Endodermal cell (in vitro differentiated cells): ENCODE results near the gene SRR. TPM values are rescaled to one million over a fixed set of nuclear protein-coding genes. Genes with fewer than 3 reads are reported as not detected.

Experiments used
- DNase-seq: peaks from one replicate; pipeline ENCODE4 v3.0.0-alpha.2; 2017
- H3K27ac ChIP-seq: 2 replicates; pipeline ENCODE4 v1.5.1; 2013; ENCODE audit warnings: mild to moderate bottlenecking, low read depth, low read length, moderate library complexity
- H3K27me3 ChIP-seq: 2 replicates; pipeline ENCODE4 v1.6.1; 2013; ENCODE audit warnings: mild to moderate bottlenecking, low read length, moderate library complexity; ENCODE audit not compliant: insufficient read depth, control insufficient read depth, poor library complexity, severe bottlenecking
- H3K36me3 ChIP-seq: 2 replicates; pipeline ENCODE4 v1.7.0; 2013; ENCODE audit warnings: mild to moderate bottlenecking, low read length, moderate library complexity; ENCODE audit not compliant: control insufficient read depth, insufficient read depth
- H3K4me1 ChIP-seq: one replicate; pipeline ENCODE4 v1.7.0; 2013; ENCODE audit warnings: low read length; ENCODE audit not compliant: control insufficient read depth, insufficient read depth
- H3K4me3 ChIP-seq: 2 replicates; pipeline ENCODE4 v1.5.1; 2013; ENCODE audit warnings: mild to moderate bottlenecking, low read length, moderate library complexity
- H3K9ac ChIP-seq: 2 replicates; pipeline ENCODE4 v1.6.1; 2013; ENCODE audit warnings: mild to moderate bottlenecking, low read length, moderate library complexity; ENCODE audit not compliant: poor library complexity, severe bottlenecking; ENCODE audit errors: extremely low read depth
- H3K9me3 ChIP-seq: 2 replicates; pipeline ENCODE4 v1.6.1; 2013; ENCODE audit warnings: mild to moderate bottlenecking, low read length, moderate library complexity; ENCODE audit not compliant: control insufficient read depth
- H3K27ac Mint-ChIP-seq: 2 replicates; pipeline ENCODE4 v1.8.0; 2020; ENCODE audit warnings: mixed read lengths
- H3K27me3 Mint-ChIP-seq: 2 replicates; pipeline ENCODE4 v1.8.0; 2021; ENCODE audit warnings: mild to moderate bottlenecking, mixed read lengths; ENCODE audit not compliant: insufficient read depth
- H3K36me3 Mint-ChIP-seq: 2 replicates; pipeline ENCODE4 v1.8.0; 2020; ENCODE audit warnings: low read depth, mixed read lengths
- H3K4me1 Mint-ChIP-seq: 2 replicates; pipeline ENCODE4 v1.8.0; 2020; ENCODE audit warnings: mixed read lengths
- H3K4me3 Mint-ChIP-seq: 2 replicates; pipeline ENCODE4 v1.8.0; 2020; ENCODE audit warnings: mild to moderate bottlenecking, moderate library complexity, mixed read lengths
- H3K9me3 Mint-ChIP-seq: 2 replicates; pipeline ENCODE4 v1.8.0; 2020; ENCODE audit warnings: mild to moderate bottlenecking, mixed read lengths
- CTCF ChIP-seq: fragments of 200-600 bp; sonication (generic); conservative IDR thresholded peaks from 2 replicates; pipeline ENCODE4 v1.5.0; 2021; ENCODE audit warnings: antibody characterized with exemption, mild to moderate bottlenecking
- WGBS, 2 experiments: methylation state at CpG; one replicate each; pipeline versions ENCODE4 v1.1.5 to v1.1.7; 2013; ENCODE audit warnings: missing lambda C conversion rate in 2 of 2, mixed read lengths in 1 of 2; ENCODE audit not compliant: insufficient coverage in 1 of 2, insufficient read length in 1 of 2; 5-methylcytosine and 5-hydroxymethylcytosine counted together
- total RNA-seq, 2 donors: library from RNA; stranded (reverse); fragmentation: NEBNext Ultra II Directional in 1 of 2; extraction: Animal tissue kit (Norgen Biotek cat#: 25700) in 1 of 2; gene quantifications; 2 replicates in 1 of 2; 3 replicates in 1 of 2; pipeline ENCODE4 v1.2.1, GENCODE V29; 2021

The SRR gene
- total RNA-seq, 2 donors from 2014 or later = 10.2 to 38.0 TPM

GRCh38 chr17:2319051-2319450 lies 15.3 kb downstream of the SRR start:
- Mint-ChIP-seq H3K36me3 (peaks cover 34% of the 10 kb centered on the region), H3K4me1 (no peaks in the 10 kb centered on the region), H3K4me3 (no peak overlapping the region), H3K27me3 (no peaks in the 10 kb centered on the region), H3K27ac (no peak overlapping the region), H3K9me3 (no peaks in the 10 kb centered on the region)
- Histone ChIP-seq H3K27ac (no peak overlapping the region), H3K36me3 (peaks cover 28% of the 10 kb centered on the region), H3K27me3 (no peaks in the 10 kb centered on the region), H3K9ac (no peak overlapping the region), H3K4me1 (no peaks in the 10 kb centered on the region), H3K9me3 (no peaks in the 10 kb centered on the region), H3K4me3 (no peak overlapping the region)
- DNase-seq = no peak
- TF ChIP-seq CTCF = no peak

- H3K9me3 ChIP-seq = no peaks in the 10 kb centered on the region
- H3K4me3 ChIP-seq = no peak overlapping the region
- DNase-seq = no peak
- H3K27me3 Mint-ChIP-seq = no peaks in the 10 kb centered on the region
- no peak overlapping the region for H3K27ac Mint-ChIP-seq
- peaks cover 52% of the 10 kb centered on the region for H3K36me3 Mint-ChIP-seq
- no peaks in the 10 kb centered on the region for H3K9me3 Mint-ChIP-seq
- H3K4me3 Mint-ChIP-seq = no peak overlapping the region
- H3K27ac ChIP-seq = no peak overlapping the region
- no peaks in the 10 kb centered on the region for H3K27me3 ChIP-seq
- peaks cover 51% of the 10 kb centered on the region for H3K36me3 ChIP-seq
- H3K4me1 Mint-ChIP-seq = no peaks in the 10 kb centered on the region
- TF ChIP-seq CTCF = no peak
- no peaks in the 10 kb centered on the region for H3K4me1 ChIP-seq
- 94 to 100% methylated on average over 1 of the region's 1 CpG for WGBS, 2 experiments
- no peak overlapping the region for H3K9ac ChIP-seq
Observed at GRCh38 chr17:2321399-2321798, 17.6 kb downstream of the SRR start.

- H3K9ac ChIP-seq = no peak overlapping the region
- peaks cover 64% of the 10 kb centered on the region for H3K36me3 Mint-ChIP-seq
- no peak overlapping the region for H3K27ac Mint-ChIP-seq
- 94 to 100% methylated on average over 1 to 2 of the region's 2 CpGs for WGBS, 2 experiments
- no peaks in the 10 kb centered on the region for H3K27me3 Mint-ChIP-seq
- H3K27me3 ChIP-seq = no peaks in the 10 kb centered on the region
- no peak overlapping the region for H3K4me3 Mint-ChIP-seq
- no peaks in the 10 kb centered on the region for H3K9me3 Mint-ChIP-seq
- H3K4me3 ChIP-seq = no peak overlapping the region
- DNase-seq = no peak
- no peak for TF ChIP-seq CTCF
- H3K36me3 ChIP-seq = peaks cover 71% of the 10 kb centered on the region
- H3K4me1 Mint-ChIP-seq = no peaks in the 10 kb centered on the region
- no peaks in the 10 kb centered on the region for H3K4me1 ChIP-seq
- H3K9me3 ChIP-seq = no peaks in the 10 kb centered on the region
- no peak overlapping the region for H3K27ac ChIP-seq
Observed at GRCh38 chr17:2323629-2324314, 20.0 kb downstream of the SRR start.
